HG03457 (cell line): ENCODE results near the gene TAS2R60.

Experiments
- ATAC-seq: cut with Tn5 transposase; IDR thresholded peaks from one replicate; pipeline ENCODE4 v1.9.1; 2021; ENCODE audit warnings: moderate number of reproducible peaks; ENCODE audit not compliant: unreplicated experiment

The TAS2R60 gene

GRCh38 chr7:143437578-143437977, 5.7 kb upstream of the TAS2R60 start:
- peak; percentile 45 for ATAC-seq

- ATAC-seq = no peak
Observed at GRCh38 chr7:143439866-143440265, 3.4 kb upstream of the TAS2R60 start.

DNA sequence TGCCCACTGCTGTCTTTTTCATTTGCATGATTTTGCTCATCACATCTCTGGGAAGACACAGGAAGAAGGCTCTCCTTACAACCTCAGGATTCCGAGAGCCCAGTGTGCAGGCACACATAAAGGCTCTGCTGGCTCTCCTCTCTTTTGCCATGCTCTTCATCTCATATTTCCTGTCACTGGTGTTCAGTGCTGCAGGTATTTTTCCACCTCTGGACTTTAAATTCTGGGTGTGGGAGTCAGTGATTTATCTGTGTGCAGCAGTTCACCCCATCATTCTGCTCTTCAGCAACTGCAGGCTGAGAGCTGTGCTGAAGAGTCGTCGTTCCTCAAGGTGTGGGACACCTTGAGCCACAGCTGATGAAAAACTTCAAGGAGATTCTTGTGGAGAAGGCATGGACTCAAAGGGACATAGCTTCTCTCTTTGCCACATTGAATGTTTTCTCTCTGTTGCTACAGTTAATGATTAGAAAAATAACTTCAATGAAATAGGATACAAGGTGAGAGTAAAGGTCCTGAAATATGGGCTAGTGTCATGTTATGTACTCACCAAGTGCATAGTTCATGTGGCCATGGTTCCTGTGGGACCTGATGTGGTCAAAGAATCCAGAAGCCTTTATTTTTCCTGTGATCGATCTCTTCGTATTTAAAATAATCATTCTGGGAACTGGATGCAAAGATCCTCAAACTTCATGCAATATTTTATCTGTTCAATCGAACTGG, 970 bp downstream of the TAS2R60 start:
- ATAC-seq = no peak

DNA sequence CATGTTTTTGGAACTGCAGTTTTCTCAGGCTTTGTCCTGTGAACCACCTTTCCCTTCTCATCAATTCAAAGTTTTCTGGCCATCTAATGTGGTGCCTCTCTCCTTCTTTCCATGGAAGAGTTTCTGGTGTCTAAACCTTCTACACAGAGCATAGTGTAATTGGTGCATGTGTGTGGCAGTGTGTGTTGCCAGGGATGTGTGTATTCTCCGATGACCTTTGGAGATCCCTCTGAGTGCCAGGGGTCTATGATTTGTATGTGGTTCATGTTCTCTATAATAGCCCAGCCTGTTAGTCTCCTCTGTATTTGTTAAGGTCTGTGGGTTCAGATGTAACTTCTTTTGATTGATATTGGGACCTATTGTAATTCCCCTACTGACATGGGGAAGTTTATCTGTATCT, 1.5 kb downstream of the TAS2R60 start:
- ATAC-seq = no peak

DNA sequence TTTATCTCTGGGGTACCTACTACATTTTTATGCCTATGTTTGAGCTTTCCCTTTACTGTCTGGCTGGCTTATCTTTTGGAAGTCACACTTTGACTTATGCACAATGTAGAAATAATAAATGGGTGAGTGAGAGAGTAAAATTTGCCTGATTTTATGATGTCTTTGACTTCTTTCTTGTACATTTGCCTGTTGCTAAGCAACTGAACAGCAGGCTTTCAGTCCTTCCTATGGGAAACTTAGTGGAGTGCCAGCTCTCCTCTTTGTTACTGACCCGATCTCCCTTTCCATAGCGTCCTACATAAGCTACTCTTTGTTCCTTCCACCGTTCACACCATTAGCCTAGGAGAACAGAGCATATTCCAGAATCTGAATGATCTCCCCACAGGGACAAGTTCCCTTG, 4.2 kb downstream of the TAS2R60 start:
- ATAC-seq = no peak

GRCh38 chr7:143448429-143448828, 5.2 kb downstream of the TAS2R60 start:
- ATAC-seq = no peak

DNA sequence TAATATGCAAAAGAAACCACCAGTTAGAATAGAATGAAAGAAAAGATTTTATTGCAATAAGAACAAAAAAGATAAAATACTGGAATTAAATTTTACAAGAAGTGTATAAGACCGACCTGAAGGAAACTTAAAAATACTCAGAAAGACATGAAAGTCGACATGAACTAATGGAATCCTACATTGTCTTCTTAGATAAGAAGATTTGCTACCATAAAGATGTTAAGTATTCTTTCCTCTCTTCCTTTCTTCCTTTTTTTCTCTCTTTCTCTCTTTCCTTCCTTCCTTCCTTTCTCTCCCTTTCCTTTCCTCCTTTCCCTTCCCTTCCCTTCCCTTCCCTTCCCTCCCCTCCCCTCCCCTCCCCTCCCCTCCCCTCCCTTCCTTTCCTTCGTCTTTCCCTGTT, 6.5 kb downstream of the TAS2R60 start:
- no peak for ATAC-seq

- ATAC-seq = no peak
Observed at GRCh38 chr7:143451122-143451521, 7.9 kb downstream of the TAS2R60 start.

- no peak for ATAC-seq
Observed at GRCh38 chr7:143451746-143452145, 8.5 kb downstream of the TAS2R60 start.

GRCh38 chr7:143452495-143452894, 9.2 kb downstream of the TAS2R60 start:
- no peak for ATAC-seq

DNA sequence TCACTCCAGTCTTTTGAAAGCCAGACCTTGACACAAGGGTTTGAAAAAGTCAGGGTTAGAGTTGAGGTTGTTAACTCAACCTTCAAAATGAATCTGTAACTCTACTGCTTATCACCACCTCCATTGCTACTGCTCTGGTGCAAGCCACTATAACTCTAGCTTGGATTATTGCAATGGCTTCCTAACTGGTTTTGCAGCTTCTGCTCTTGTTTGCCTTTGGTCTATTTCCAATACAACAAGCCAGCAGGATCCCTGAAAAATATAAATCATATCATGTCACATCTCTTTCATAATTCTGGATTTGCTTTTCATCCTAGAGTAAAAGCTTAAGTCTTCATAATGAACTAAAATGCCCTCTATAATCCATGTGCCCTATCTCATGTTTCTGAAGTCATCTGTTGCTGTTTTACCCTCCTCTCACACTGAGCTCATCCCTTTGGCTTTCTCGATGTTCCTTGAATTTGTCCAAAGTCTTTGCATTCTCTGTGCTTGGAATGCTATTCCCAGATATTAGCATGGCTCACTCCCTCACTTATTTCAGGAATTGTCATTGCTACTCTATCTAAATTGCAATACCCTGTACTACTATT, 10.9 kb downstream of the TAS2R60 start:
- ATAC-seq = no peak

DNA sequence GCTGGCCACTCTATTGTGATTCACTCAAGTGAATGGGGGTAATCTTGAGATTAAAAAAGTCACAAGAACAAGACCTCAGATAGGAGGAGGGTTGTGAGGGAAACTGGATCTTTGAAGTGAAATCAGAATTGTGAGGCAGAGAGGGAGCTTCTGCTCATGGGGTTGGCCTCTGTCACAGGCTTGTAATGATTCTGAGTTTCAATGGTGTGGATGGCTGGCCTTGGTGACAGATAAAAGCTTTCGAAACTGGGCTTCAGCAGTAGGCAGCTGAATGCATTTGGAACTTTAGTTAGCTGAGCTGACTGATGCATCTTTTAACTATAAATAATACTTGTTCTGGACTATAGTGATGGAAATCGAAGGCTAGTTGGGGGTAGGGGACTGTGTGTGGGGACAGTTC, 12.2 kb downstream of the TAS2R60 start:
- no peak for ATAC-seq

DNA sequence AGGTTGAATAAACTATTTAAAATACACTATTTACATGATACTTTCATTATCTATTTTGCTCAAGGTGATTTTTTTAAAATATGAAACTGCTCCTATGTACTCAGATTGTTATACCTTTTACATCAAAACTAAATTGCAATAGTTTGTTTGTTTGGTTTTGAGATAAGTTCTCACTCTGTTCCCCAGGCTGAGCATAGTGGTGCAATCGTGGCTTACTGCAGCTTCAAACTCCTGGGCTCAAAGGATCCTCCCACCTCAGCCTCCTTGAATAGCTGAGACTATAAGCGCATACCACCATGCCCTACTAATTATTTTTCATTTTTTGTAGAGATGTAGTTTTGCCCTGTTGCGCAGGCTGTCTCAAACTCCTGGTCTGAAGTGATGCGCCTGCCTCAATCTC, 12.7 kb downstream of the TAS2R60 start:
- no peak for ATAC-seq

DNA sequence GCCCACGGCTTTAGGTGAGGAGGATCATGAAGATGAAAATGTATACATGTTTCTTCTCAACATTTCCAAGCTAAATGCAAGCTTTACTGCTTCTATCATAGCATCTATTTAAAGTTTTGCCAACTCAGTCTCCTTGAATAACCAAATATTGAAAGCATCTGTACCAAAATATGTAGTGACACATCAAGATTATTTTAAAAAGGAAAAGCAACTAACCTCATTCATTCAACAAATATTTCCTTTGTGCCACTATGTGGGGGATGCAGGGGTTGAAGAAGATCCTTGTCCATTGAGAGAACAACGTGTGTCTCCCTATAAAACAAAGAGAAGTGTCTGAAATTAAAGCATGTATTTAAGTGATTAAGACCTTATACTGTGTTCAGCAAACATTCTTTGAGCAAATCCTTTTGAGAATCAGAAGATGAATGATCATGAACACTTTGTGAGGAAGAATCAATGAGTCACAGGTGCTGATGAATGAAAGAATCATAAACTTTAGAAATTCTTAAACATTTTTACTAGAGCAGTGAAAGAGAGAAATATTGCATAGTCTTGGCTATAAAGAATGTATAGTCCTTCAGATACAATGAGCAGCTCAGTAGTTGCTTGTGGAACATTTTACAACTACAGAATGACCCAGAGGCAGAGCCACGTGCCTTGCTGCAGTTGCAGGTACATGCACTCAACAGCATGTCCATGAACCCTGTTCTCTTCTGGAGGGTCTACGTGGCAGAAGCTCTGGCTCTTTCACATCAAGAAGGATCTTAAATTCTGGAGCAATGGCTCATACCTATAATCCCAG, 13.9 kb downstream of the TAS2R60 start:
- ATAC-seq = no peak

GRCh38 chr7:143458263-143458662, 15.0 kb downstream of the TAS2R60 start:
- ATAC-seq = no peak

- no peak for ATAC-seq
Observed at GRCh38 chr7:143458681-143459080, 15.4 kb downstream of the TAS2R60 start.

- no peak for ATAC-seq
Observed at GRCh38 chr7:143459359-143459758, 16.1 kb downstream of the TAS2R60 start.

GRCh38 chr7:143460271-143460979, 17.2 kb downstream of the TAS2R60 start:
- ATAC-seq = no peak

GRCh38 chr7:143462045-143462444, 18.8 kb downstream of the TAS2R60 start:
- ATAC-seq = no peak

GRCh38 chr7:143463556-143463955, 20.3 kb downstream of the TAS2R60 start:
- ATAC-seq = no peak

DNA sequence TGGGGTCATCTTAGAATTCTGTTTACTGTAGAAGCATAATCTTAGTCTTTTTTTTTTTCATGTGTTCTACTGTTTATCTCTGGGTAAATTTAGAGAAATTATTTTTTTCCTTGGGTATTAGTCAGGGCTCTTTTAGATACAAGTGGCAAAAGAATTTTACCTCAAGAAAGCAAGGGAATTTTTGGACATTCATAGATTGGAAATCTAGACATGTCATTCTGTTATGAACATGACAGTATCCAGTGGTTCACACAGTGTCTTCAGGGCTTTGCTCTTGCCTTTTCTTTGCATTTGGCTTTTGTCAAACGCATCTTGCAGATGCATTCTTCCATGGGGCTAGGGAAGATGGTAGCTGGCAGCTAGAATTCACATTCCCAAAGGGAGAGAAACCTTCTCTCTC, 20.7 kb downstream of the TAS2R60 start:
- no peak for ATAC-seq
